HG03064 (cell line): ENCODE measurements around the gene ARID4A.
"Not testable (repeated sequence)": the region's sequence is repeated elsewhere in the genome, so short reads cannot be mapped to it uniquely, and the experiment has no call there.

ENCODE experiments used
- ATAC-seq: cut with Tn5 transposase; IDR thresholded peaks from one replicate; pipeline ENCODE4 v1.9.1; 2021; ENCODE audit warnings: low read depth; ENCODE audit not compliant: unreplicated experiment

The ARID4A gene

GRCh38 chr14:58298477-58299400 lies at the start of gene ARID4A:
Gene ARID4A (plus strand): TSS chr14:58298555. CDS start chr14:58299855, 1,300 bp downstream.
- ATAC-seq = peak; percentile 12

GRCh38 chr14:58249611-58250010 lies 48.7 kb upstream of the ARID4A start:
- ATAC-seq = no peak

GRCh38 chr14:58258156-58258555 lies 40.2 kb upstream of the ARID4A start:
- ATAC-seq = no peak

GRCh38 chr14:58262005-58262404 lies 36.4 kb upstream of the ARID4A start:
- not testable (repeated sequence) for ATAC-seq

GRCh38 chr14:58265401-58265800 lies 33.0 kb upstream of the ARID4A start:
- ATAC-seq = no peak

GRCh38 chr14:58270628-58271027 lies 27.7 kb upstream of the ARID4A start:
- no peak for ATAC-seq

GRCh38 chr14:58272588-58273372 lies 25.6 kb upstream of the ARID4A start:
- ATAC-seq = no peak

GRCh38 chr14:58274881-58275280 lies 23.5 kb upstream of the ARID4A start:
- no peak for ATAC-seq

- ATAC-seq = no peak
These were observed 22.7 kb upstream of the ARID4A start for GRCh38 chr14:58275527-58276190.

- ATAC-seq = no peak
These were observed 22.1 kb upstream of the ARID4A start for GRCh38 chr14:58276208-58276607.

GRCh38 chr14:58278177-58278576 lies 20.2 kb upstream of the ARID4A start:
- ATAC-seq = no peak

GRCh38 chr14:58280954-58281787 lies 17.2 kb upstream of the ARID4A start:
- ATAC-seq = peak; percentile 56

- ATAC-seq = no peak
These were observed 16.4 kb upstream of the ARID4A start for GRCh38 chr14:58281969-58282368.

GRCh38 chr14:58282925-58283593 lies 15.3 kb upstream of the ARID4A start:
- ATAC-seq = no peak

GRCh38 chr14:58283730-58284129 lies 14.6 kb upstream of the ARID4A start:
- ATAC-seq = no peak

GRCh38 chr14:58285132-58285531 lies 13.2 kb upstream of the ARID4A start:
- ATAC-seq = no peak

- ATAC-seq = no peak
These were observed 10.7 kb upstream of the ARID4A start for GRCh38 chr14:58287607-58288042.

GRCh38 chr14:58288106-58288792 lies 10.1 kb upstream of the ARID4A start:
- ATAC-seq = no peak

GRCh38 chr14:58291646-58292045 lies 6.7 kb upstream of the ARID4A start:
- ATAC-seq = no peak
